K562 (cell line): Measurements from ENCODE around the gene ATAD3B. TPM values are rescaled to one million over a fixed set of nuclear protein-coding genes. Genes with fewer than 3 reads are reported as not detected.
A peak's percentile ranks its signal among the peaks of the same experiment; 100 is the strongest.

ENCODE experiments used
- ARNT ChIP-seq, 2 experiments: fragments of 450-650 bp; IDR thresholded peaks; 2 replicates each; pipeline ENCODE4 v1.6.1; 2016; ENCODE audit warnings: mild to moderate bottlenecking in 1 of 2
- CXXC5 ChIP-seq: fragments of 250-450 bp; sonication (Bioruptor Pico); IDR thresholded peaks from 2 replicates; pipeline ENCODE4 v1.8.0; 2022; ENCODE audit warnings: inconsistent platforms, mild to moderate bottlenecking, moderate library complexity
- E2F8 ChIP-seq: fragments of 450-650 bp; IDR thresholded peaks from 2 replicates; pipeline ENCODE4 v1.7.1; 2018; ENCODE audit warnings: mild to moderate bottlenecking, low read depth; ENCODE audit not compliant: partially characterized antibody
- E4F1 ChIP-seq: fragments of 250-450 bp; sonication (Bioruptor Pico); IDR thresholded peaks from 2 replicates; pipeline ENCODE4 v1.5.0; 2021; ENCODE audit warnings: mild to moderate bottlenecking, borderline replicate concordance
- EGR1 ChIP-seq: fragments of 450-650 bp; conservative IDR thresholded peaks from 2 replicates; pipeline ENCODE4 v1.6.1; 2017; ENCODE audit warnings: mild to moderate bottlenecking
- ETS1 ChIP-seq: conservative IDR thresholded peaks from 2 replicates; pipeline ENCODE4 v1.6.1; 2011; ENCODE audit warnings: low read depth, mild to moderate bottlenecking, low read length; ENCODE audit not compliant: control insufficient read depth
- FOXP1 ChIP-seq: sonication (generic); formaldehyde crosslinking; IDR thresholded peaks from 2 replicates; pipeline ENCODE4 v1.8.0; 2022; ENCODE audit warnings: mild to moderate bottlenecking, missing genetic modification reagents
- KDM2B ChIP-seq: fragments of 250-450 bp; sonication (Bioruptor Pico); IDR thresholded peaks from 2 replicates; pipeline ENCODE4 v1.8.0; 2021; ENCODE audit warnings: mild to moderate bottlenecking, moderate library complexity
- L3MBTL2 ChIP-seq: fragments of 450-650 bp; IDR thresholded peaks from 2 replicates; pipeline ENCODE4 v1.6.1; 2016; ENCODE audit warnings: mild to moderate bottlenecking, moderate library complexity
- MLX ChIP-seq, 2 experiments: fragments of 450-650 bp in 1 of 2; sonication (generic) in 1 of 2; formaldehyde crosslinking; conservative IDR thresholded peaks; 2 replicates each; pipeline versions ENCODE4 v1.4.0 to v1.8.1; 2020 to 2022; ENCODE audit warnings: mild to moderate bottlenecking in 1 of 2, missing genetic modification reagents in 1 of 2
- NFYB ChIP-seq: IDR thresholded peaks from 2 replicates; pipeline ENCODE4 v1.6.1; 2011; ENCODE audit warnings: mild to moderate bottlenecking, moderate library complexity; ENCODE audit not compliant: insufficient read length; ENCODE audit errors: extremely low read depth
- RREB1 ChIP-seq: fragments of 250-450 bp; sonication (Bioruptor Pico); IDR thresholded peaks from 2 replicates; pipeline ENCODE4 v1.4.0; 2020
- ZC3H8 ChIP-seq: fragments of 450-650 bp; IDR thresholded peaks from 2 replicates; pipeline ENCODE4 v1.6.1; 2017
- polyA plus RNA-seq, 8 experiments: library from polyadenylated mRNA; depleted of rRNA in 4 of 8; stranded (reverse) in 5 of 8; unstranded in 3 of 8; fragments of >200 nt; fragmentation: Nextera tagmentation in 2 of 8; fragmentation: Illumina TruSeq in 1 of 8; extraction: Ambion mirVana in 2 of 8; extraction: Trizol in 1 of 8; gene quantifications; 2 replicates each; pipeline versions ENCODE4 v1.2.1 to v1.2.3, GENCODE V29; 2011 to 2014; ENCODE audit warnings: inconsistent platforms in 1 of 8, missing spikeins in 1 of 8
- total RNA-seq, 7 experiments: library from RNA; depleted of rRNA in 6 of 7; stranded (reverse); fragments of >200 nt in 6 of 7; fragmentation: Illumina TruSeq in 2 of 7; extraction: Trizol in 2 of 7; gene quantifications; 2 replicates each; pipeline versions ENCODE4 v1.2.1 to v1.2.3, GENCODE V29; 2011 to 2021; ENCODE audit warnings: low replicate concordance in 1 of 7

Gene ATAD3B
- total and polyA plus RNA-seq, 9 of the 15 experiments (the other 6 are each of a cell fraction or from before 2014, with no cell fraction given), result 0.07 to 113 (median 27.7) TPM

GRCh38 chr1:1435106-1435903 is 36.3 kb upstream of the ATAD3B start, which contains the start of gene VWA1 (continued):
- TF ChIP-seq E4F1 (no peak), L3MBTL2 (peak; percentile 75), MLX (CRISPR knock-in tag; conservative IDR thresholded peaks at IDR 0.05) (0 out of 4 replicates have a peak, but pooled peaks of 1 of the 2 experiments have one; percentile 76), ARNT (IDR thresholded peaks at IDR 0.05) (no peak), RREB1 (CRISPR knock-in tag) (0 out of 2 replicates have a peak, but pooled peaks have one; percentile 20), KDM2B (0 out of 2 replicates have a peak, but pooled peaks have one; percentile 32), EGR1 (peak; percentile 76), FOXP1 (CRISPR knock-in tag) (peak; percentile 32; the same call in 1 of the 2 replicates), ETS1 (0 out of 2 replicates have a peak, but pooled peaks have one; percentile 36), ZC3H8 (no peak), CXXC5 (CRISPR knock-in tag) (peak; percentile 85), E2F8 (no peak), NFYB (no peak)
